H1 (cell line): ENCODE measurements around the gene ANXA3. TPM values are rescaled to one million over a fixed set of nuclear protein-coding genes. Genes with fewer than 3 reads are reported as not detected.

Experiments
- CTCF ChIA-PET: fragments of 300-600 bp; sonication (Branson Sonifier 250); formaldehyde crosslinking; loops from one replicate; lab custom pipeline; 2021; ENCODE audit not compliant: partially characterized antibody; lab: Charles Lee
- POLR2A ChIA-PET: fragments of 300-600 bp; sonication (Branson Sonifier 250); formaldehyde crosslinking; loops from one replicate; lab custom pipeline; 2021; ENCODE audit warnings: inconsistent platforms; ENCODE audit not compliant: partially characterized antibody; lab: Charles Lee
- DNase-seq, 2 experiments: peaks; one replicate each; pipeline versions ENCODE4 v3.0.0 to v3.0.0-alpha.2; 2010 to 2022; ENCODE audit warnings: low spot score in 2 of 2, low read depth in 1 of 2, mixed read lengths in 1 of 2
- FAIRE-seq: peaks from 2 replicates; lab custom pipeline; 2011; peaks lifted over from hg19 to GRCh38; lab: Jason Lieb, UNC
- H2AFZ ChIP-seq: 2 replicates; pipeline ENCODE4 v1.8.1; 2012; ENCODE audit warnings: low read length, inconsistent platforms
- H2AK5ac ChIP-seq: 2 replicates; pipeline ENCODE4 v1.6.1; 2013; ENCODE audit warnings: low read depth, low read length
- H2BK120ac ChIP-seq: replicated peaks from 2 replicates; pipeline ENCODE3; 2013; ENCODE audit warnings: low read depth, low read length, inconsistent platforms
- H2BK12ac ChIP-seq: 2 replicates; pipeline ENCODE4 v1.6.1; 2013; ENCODE audit warnings: low read depth, low read length
- H2BK15ac ChIP-seq: 2 replicates; pipeline ENCODE4 v1.6.1; 2013; ENCODE audit warnings: low read length
- H2BK20ac ChIP-seq: 2 replicates; pipeline ENCODE4 v1.6.1; 2013; ENCODE audit warnings: low read length
- H2BK5ac ChIP-seq: 2 replicates; pipeline ENCODE4 v1.6.1; 2013; ENCODE audit warnings: low read depth, low read length
- H3K14ac ChIP-seq: 2 replicates; pipeline ENCODE4 v1.6.1; 2013; ENCODE audit warnings: inconsistent platforms; ENCODE audit not compliant: insufficient read length
- H3K18ac ChIP-seq: 2 replicates; pipeline ENCODE4 v1.6.1; 2013; ENCODE audit warnings: low read length; ENCODE audit errors: extremely low read depth
- H3K23ac ChIP-seq: 2 replicates; pipeline ENCODE4 v1.6.1; 2013; ENCODE audit warnings: inconsistent platforms; ENCODE audit not compliant: insufficient read length
- H3K23me2 ChIP-seq: 2 replicates; pipeline ENCODE4 v1.6.1; 2013; ENCODE audit warnings: low read depth, low read length
- H3K27ac ChIP-seq: 2 replicates; pipeline ENCODE4 v1.6.1; 2011; ENCODE audit warnings: low read depth, low read length, inconsistent platforms
- H3K27me3 ChIP-seq, 4 experiments: replicated peaks in 1 of 4; 1 replicate in 1 of 4; 2 replicates in 3 of 4; pipeline versions ENCODE4 v1.6.1 to v1.8.1; 2011 to 2013; ENCODE audit warnings: low read length in 3 of 4, mild to moderate bottlenecking in 3 of 4, inconsistent platforms in 2 of 4, mixed read lengths in 2 of 4, moderate library complexity in 1 of 4; ENCODE audit not compliant: control insufficient read depth in 3 of 4, insufficient read depth in 3 of 4; ENCODE audit errors: extremely low read depth in 1 of 4
- H3K36me3 ChIP-seq, 4 experiments: 2 replicates each; pipeline versions ENCODE4 v1.6.1 to v1.8.1; 2011 to 2013; ENCODE audit warnings: mild to moderate bottlenecking in 4 of 4, low read length in 3 of 4, moderate library complexity in 2 of 4, control low read depth in 1 of 4, inconsistent platforms in 1 of 4; ENCODE audit not compliant: insufficient read depth in 4 of 4, control insufficient read depth in 2 of 4
- H3K4ac ChIP-seq: replicated peaks from 2 replicates; pipeline ENCODE3; 2013; ENCODE audit warnings: low read length, low read depth, mixed read lengths, inconsistent platforms; ENCODE audit not compliant: insufficient read length
- H3K4me1 ChIP-seq, 4 experiments: replicated peaks in 1 of 4; 1 replicate in 1 of 4; 2 replicates in 3 of 4; pipeline versions ENCODE4 v1.6.1 to v1.8.1; 2011 to 2013; ENCODE audit warnings: low read length in 3 of 4, inconsistent platforms in 2 of 4, mixed read lengths in 1 of 4; ENCODE audit not compliant: insufficient read depth in 4 of 4, control insufficient read depth in 3 of 4
- H3K4me2 ChIP-seq, 2 experiments: 2 replicates each; pipeline versions ENCODE4 v1.6.1 to v1.8.1; 2011 to 2013; ENCODE audit warnings: low read depth in 2 of 2, low read length in 2 of 2, control low read depth in 1 of 2, inconsistent platforms in 1 of 2, mild to moderate bottlenecking in 1 of 2; ENCODE audit not compliant: insufficient read depth in 1 of 2
- H3K4me3 ChIP-seq, 4 experiments: fragments of 200-600, 300-600 bp in 1 of 4; sonication (generic), shearing (Covaris generic), sonication (Bioruptor Twin) in 1 of 4; 2 replicates each; pipeline versions ENCODE4 v1.5.1 to v1.8.1; 2011 to 2016; ENCODE audit warnings: low read length in 4 of 4, low read depth in 3 of 4, control low read depth in 2 of 4, inconsistent platforms in 2 of 4, mild to moderate bottlenecking in 2 of 4, mixed read lengths in 1 of 4, moderate library complexity in 1 of 4; ENCODE audit not compliant: insufficient read depth in 2 of 4; ENCODE audit errors: extremely low read depth in 1 of 4
- H3K56ac ChIP-seq: replicated peaks from 2 replicates; pipeline ENCODE3; 2013; ENCODE audit warnings: low read depth, mild to moderate bottlenecking, mixed read lengths, low read length, inconsistent platforms; ENCODE audit not compliant: insufficient read length
- H3K79me1 ChIP-seq: 2 replicates; pipeline ENCODE4 v1.6.1; 2013; ENCODE audit warnings: low read depth, low read length, control low read depth
- H3K79me2 ChIP-seq, 2 experiments: 2 replicates each; pipeline versions ENCODE4 v1.6.1 to v1.8.1; 2012 to 2013; ENCODE audit warnings: low read length in 2 of 2, mild to moderate bottlenecking in 2 of 2, inconsistent platforms in 1 of 2; ENCODE audit not compliant: insufficient read depth in 2 of 2, control insufficient read depth in 1 of 2
- H3K9ac ChIP-seq, 4 experiments: replicated peaks in 1 of 4; 1 replicate in 1 of 4; 2 replicates in 3 of 4; pipeline versions ENCODE4 v1.6.1 to v1.8.1; 2011 to 2013; ENCODE audit warnings: low read depth in 3 of 4, low read length in 3 of 4, control low read depth in 2 of 4, mild to moderate bottlenecking in 2 of 4, moderate library complexity in 2 of 4, inconsistent platforms in 1 of 4; ENCODE audit errors: extremely low read depth in 1 of 4
- H3K9me3 ChIP-seq, 2 experiments: 2 replicates each; pipeline versions ENCODE4 v1.6.1 to v1.8.1; 2012 to 2013; ENCODE audit warnings: mild to moderate bottlenecking in 2 of 2, moderate library complexity in 2 of 2, control low read depth in 1 of 2, inconsistent platforms in 1 of 2, low read depth in 1 of 2, low read length in 1 of 2, mixed read lengths in 1 of 2; ENCODE audit not compliant: insufficient read depth in 2 of 2
- H4K20me1 ChIP-seq, 2 experiments: replicated peaks in 1 of 2; 2 replicates each; pipeline versions ENCODE3 to v1.8.1; 2011 to 2013; ENCODE audit warnings: inconsistent platforms in 2 of 2, low read length in 2 of 2, mild to moderate bottlenecking in 1 of 2; ENCODE audit not compliant: insufficient read depth in 2 of 2, control insufficient read depth in 1 of 2
- H4K5ac ChIP-seq: 2 replicates; pipeline ENCODE4 v1.6.1; 2013; ENCODE audit warnings: low read length, low read depth, mixed read lengths, inconsistent platforms; ENCODE audit not compliant: insufficient read length
- H4K8ac ChIP-seq: 2 replicates; pipeline ENCODE4 v1.8.0; 2013; ENCODE audit warnings: mild to moderate bottlenecking, moderate library complexity, low read length, inconsistent platforms; ENCODE audit not compliant: insufficient read depth; ENCODE audit errors: extremely low read depth
- H4K91ac ChIP-seq: replicated peaks from 2 replicates; pipeline ENCODE3; 2013; ENCODE audit warnings: low read length, mixed read lengths, inconsistent platforms; ENCODE audit not compliant: insufficient read length
- KDM4A ChIP-seq: IDR thresholded peaks from one replicate; pipeline ENCODE4 v1.7.1; 2012; ENCODE audit warnings: low read depth, mild to moderate bottlenecking, moderate library complexity, low read length, inconsistent platforms; ENCODE audit not compliant: severe bottlenecking
- POLR2A ChIP-seq, 2 experiments: IDR thresholded peaks; 1 replicate in 1 of 2; 2 replicates in 1 of 2; pipeline ENCODE4 v1.6.1; 2011; ENCODE audit warnings: low read depth in 2 of 2, low read length in 2 of 2, mild to moderate bottlenecking in 2 of 2; ENCODE audit errors: control extremely low read depth in 1 of 2
- WGBS, 2 experiments: shearing (Covaris generic) in 1 of 2; methylation state at CpG; one replicate each; pipeline versions ENCODE4 v1.1.6 to v1.1.7; 2013 to 2015; ENCODE audit warnings: low lambda C conversion rate in 2 of 2, mixed read lengths in 2 of 2, inconsistent platforms in 1 of 2, low coverage in 1 of 2, missing lambda C conversion rate in 1 of 2; ENCODE audit not compliant: insufficient replicate concordance in 2 of 2, insufficient coverage in 1 of 2, insufficient read length in 1 of 2; ENCODE audit errors: extremely low coverage in 1 of 2, missing lambda C conversion rate in 1 of 2; 5-methylcytosine and 5-hydroxymethylcytosine counted together
- polyA plus RNA-seq, 7 experiments: library from polyadenylated mRNA; depleted of rRNA in 3 of 7; stranded (reverse) in 5 of 7; unstranded in 2 of 7; fragments of >200 nt in 5 of 7; fragments of 200-250 nt in 2 of 7; gene quantifications; 1 replicate in 5 of 7; 2 replicates in 1 of 7; 4 replicates in 1 of 7; pipeline versions ENCODE4 v1.2.1 to v1.2.3, GENCODE V29; 2011 to 2013; ENCODE audit warnings: missing spikeins in 2 of 7, mixed read lengths in 2 of 7
- total RNA-seq: library from RNA; stranded (reverse); fragmentation: NEBNext Ultra II Directional; extraction: Animal tissue kit (Norgen Biotek cat#: 25700); gene quantifications from 2 replicates; pipeline ENCODE4 v1.2.1, GENCODE V29; 2021

ANXA3 gene
- total and polyA plus RNA-seq, 2 of the 8 experiments (the other 6 are each of a cell fraction or from before 2014, with no cell fraction given), result 10.3 to 27.3 TPM

GRCh38 chr4:78591404-78591803 lies 39.8 kb downstream of the ANXA3 start:
- no peak overlapping the region for H3K4me2 ChIP-seq
- H2BK12ac ChIP-seq, result no peak overlapping the region
- no peak overlapping the region for H2BK5ac ChIP-seq
- H2BK15ac ChIP-seq, result no peak overlapping the region
- H2AK5ac ChIP-seq, result no peak overlapping the region
- no peak overlapping the region for H3K14ac ChIP-seq
- no peaks in the 10 kb centered on the region for H3K23me2 ChIP-seq
- H3K4me3 ChIP-seq, result no peak overlapping the region
- H3K23ac ChIP-seq, result no peak overlapping the region
- H2AFZ ChIP-seq, result no peak overlapping the region
- H3K56ac ChIP-seq, result no peak overlapping the region
- CTCF ChIA-PET, result interaction anchor here (0.5 to 5.7 kb wide), 20 partner anchors 10 to 632 kb away, joined by 3 to 37 read pairs (median 5); no protein-coding TSS in a partner anchor
- no peaks in the 10 kb centered on the region for H4K20me1 ChIP-seq
- H2BK20ac ChIP-seq, result no peak overlapping the region
- H3K4ac ChIP-seq, result no peak overlapping the region
- no peaks in the 10 kb centered on the region for H3K9me3 ChIP-seq
- H3K36me3 ChIP-seq, result no peaks in the 10 kb centered on the region
- no peaks in the 10 kb centered on the region for H3K79me1 ChIP-seq
- no peak overlapping the region for H4K91ac ChIP-seq
- H4K5ac ChIP-seq, result no peak overlapping the region
- H2BK120ac ChIP-seq, result no peak overlapping the region
- no peak for FAIRE-seq
- H3K18ac ChIP-seq, result no peak overlapping the region
- POLR2A ChIA-PET, result no interaction called here
- 89% methylated on average over 2 of the region's 2 CpGs; no CpG with 5 or more reads in 1 of the 2 experiments for WGBS, 2 experiments
- no peaks in the 10 kb centered on the region for H3K27me3 ChIP-seq
- H3K79me2 ChIP-seq, result no peaks in the 10 kb centered on the region
- no peak overlapping the region for H4K8ac ChIP-seq
- H3K9ac ChIP-seq, result no peak overlapping the region
- no peak for TF ChIP-seq KDM4A
- TF ChIP-seq POLR2A (IDR thresholded peaks at IDR 0.05; ENCODE audit: control extremely low read depth in 1 of 2, low read depth in 2 of 2, low read length in 2 of 2), result no peak
- no peak overlapping the region for H3K27ac ChIP-seq
- no peak for DNase-seq
- peaks cover 0 to 4% (median 0%) of the 10 kb centered on the region in 4 experiments; a peak in 1 of 7 replicates for H3K4me1 ChIP-seq
